GM19328 (cell line): ENCODE data around the gene TEAD4.
"Not testable (repeated sequence)": the region's sequence is repeated elsewhere in the genome, so short reads cannot be mapped to it uniquely, and the experiment has no call there.

Experiments used
- ATAC-seq: cut with Tn5 transposase; IDR thresholded peaks from one replicate; pipeline ENCODE4 v1.9.1; 2021; ENCODE audit warnings: mild to moderate bottlenecking, moderate library complexity; ENCODE audit not compliant: unreplicated experiment

TEAD4 gene

DNA sequence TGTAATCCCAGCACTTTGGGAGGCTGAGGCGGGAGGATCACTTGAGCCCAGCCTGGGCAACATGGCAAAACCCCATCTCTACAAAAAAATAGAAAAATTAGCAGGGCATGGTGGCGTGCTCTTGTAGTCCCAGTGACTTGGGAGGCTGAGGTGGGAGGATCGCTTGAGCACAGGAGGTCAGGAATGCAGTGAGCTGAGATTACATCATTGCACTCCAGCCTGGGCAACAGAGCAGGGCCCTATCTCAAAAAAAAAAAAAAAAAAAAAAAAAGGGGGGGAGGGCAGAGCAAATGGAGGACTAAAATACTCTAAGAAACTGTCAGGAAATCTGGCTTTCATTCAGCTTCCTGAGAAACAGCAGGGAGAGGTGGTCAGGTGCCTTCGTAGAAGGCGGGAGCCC lies 86.3 kb downstream of the TEAD4 start:
- ATAC-seq: no peak

DNA sequence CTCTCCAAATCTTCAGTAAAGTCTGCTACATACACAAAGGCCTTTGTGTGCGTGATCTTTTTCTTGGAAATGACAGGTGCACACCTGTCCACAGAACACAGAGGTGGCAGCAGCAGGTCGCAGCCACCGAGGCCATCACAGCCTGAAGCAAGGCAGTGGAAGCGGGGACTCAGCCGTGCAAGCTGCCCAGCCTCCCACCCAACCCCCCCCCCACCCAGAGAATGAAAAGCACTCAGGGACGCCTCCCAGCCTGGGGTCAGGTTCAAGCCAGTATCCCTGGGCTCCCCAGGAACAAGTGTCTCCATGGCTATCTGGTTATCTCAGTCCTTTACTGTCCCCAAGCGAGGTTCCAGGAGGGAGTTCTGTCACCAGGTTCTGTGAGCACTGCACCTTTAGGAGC lies 86.8 kb downstream of the TEAD4 start:
- ATAC-seq: no peak

DNA sequence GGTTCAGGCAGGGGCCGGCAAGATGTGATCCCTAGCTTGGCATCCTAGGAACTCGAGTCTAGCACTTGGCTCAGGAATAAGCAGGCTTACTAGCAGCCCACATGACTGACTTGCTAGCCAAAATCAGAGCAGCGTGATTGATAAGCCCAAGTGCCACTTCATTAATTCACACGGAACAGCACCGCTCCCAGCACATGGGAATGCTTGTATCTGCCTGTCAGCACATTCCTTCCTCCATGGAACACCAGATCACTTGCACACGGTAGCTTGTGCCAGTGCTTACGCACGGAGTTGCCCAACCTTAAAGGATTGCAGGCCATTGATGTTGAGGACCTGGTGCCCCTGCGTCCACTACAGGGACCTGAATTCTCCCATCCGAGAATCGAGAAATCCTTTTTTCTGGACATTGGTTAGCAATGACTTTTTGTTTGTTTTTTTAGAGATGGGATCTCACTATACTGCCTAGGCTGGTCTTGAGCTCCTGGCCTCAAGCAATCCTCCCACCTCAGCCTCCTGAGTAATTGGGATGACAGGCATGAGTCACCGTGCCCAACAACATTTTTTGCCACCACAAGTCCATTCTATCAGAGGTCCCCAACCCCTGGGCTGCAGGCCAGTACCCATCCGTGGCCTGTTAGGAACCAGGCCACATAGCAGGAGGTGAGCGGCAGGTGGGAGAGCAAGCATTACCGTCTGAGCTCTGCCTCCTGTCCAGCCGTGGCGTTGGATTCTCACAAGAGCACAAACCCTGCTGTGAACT lies 87.4 kb downstream of the TEAD4 start:
- ATAC-seq: no peak

DNA sequence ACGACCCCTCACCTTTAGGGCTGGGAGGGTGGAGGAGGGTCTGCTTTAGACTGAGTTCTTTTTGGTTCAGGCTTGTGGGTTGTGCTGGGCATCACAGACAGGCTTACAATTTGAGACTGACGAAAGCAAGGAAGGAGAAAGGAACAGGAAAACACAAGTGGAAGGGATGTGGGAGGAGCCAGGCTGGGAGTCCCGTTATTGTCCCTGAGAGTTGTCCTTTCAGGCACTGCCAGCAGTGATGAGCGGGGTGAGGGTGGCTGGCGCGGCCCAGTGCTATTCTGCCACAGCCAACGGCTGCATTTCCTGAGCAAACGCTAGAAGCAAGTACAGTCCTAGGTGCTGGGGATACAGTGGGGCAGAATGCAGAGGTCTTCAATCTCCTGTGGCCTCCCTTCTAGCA lies 88.8 kb downstream of the TEAD4 start:
- ATAC-seq: no peak

DNA sequence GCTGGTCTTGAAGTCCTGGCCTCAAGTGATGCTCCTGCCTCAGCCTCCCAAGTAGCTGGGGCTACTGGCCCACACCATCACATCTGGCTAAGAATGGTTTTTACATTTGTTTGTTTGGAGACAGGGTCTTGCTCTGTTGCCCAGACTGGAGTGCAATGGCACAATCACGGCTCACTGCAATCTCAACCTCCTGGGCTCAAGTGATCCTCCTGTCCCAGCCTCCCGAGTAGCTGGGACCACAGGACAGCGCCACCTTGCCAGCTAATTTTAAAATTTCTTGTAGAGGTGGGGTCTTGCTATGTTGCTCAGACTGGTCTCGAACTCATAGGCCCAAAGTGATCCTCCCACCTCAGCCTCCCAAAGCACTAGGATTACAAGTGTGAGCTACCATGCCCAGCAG lies 89.3 kb downstream of the TEAD4 start:
- ATAC-seq: no peak

DNA sequence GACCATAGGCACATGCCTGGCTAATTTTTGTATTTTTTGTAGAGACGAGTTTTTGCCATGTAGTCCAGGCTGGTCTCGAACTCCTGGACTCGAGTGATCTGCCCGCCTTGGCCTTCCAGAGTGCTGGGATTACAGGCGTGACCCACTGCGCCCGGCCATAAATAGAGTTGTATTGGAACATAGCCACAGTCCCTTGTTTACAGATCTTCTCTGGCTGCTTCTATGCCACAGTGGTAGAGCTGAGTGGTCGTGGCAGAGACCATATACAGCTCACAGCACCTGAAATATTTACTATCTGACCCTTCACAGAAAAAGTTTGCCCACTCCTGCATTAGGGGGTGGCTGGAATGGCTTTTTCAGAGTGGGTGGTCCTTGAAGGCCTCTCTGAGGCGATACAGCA lies 90.0 kb downstream of the TEAD4 start:
- no peak for ATAC-seq

DNA sequence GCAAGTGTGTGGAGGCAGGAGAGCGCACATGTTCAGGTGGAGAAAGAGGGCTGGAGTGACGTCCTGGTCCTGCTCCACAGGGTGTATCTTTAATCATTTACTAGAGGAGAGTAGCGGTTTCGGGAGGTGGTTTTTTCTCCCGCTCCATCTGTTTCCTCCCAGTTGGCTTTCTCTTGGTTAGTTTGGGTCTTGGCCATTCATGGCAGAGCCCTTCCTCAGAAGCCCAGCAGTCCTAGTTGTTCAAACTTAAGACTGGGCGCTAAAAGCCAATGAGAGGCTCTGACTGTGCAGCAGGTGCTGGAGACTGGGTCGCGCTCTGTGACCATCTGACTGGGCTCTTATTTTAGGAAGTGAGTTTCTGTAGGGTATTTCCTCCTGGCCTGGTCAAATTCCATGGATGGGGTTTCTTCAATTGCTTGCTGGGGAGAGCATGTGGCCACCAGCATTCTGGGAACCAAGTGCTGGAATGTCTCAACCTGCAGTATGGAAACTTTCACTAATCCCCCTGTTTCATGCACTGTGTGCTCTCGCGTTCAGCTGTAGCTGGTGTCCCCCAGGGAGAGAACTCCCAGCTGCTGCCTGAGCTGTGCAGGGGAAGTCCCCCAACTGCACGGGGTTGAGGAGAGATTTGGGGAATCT lies 90.5 kb downstream of the TEAD4 start:
- ATAC-seq: no peak

DNA sequence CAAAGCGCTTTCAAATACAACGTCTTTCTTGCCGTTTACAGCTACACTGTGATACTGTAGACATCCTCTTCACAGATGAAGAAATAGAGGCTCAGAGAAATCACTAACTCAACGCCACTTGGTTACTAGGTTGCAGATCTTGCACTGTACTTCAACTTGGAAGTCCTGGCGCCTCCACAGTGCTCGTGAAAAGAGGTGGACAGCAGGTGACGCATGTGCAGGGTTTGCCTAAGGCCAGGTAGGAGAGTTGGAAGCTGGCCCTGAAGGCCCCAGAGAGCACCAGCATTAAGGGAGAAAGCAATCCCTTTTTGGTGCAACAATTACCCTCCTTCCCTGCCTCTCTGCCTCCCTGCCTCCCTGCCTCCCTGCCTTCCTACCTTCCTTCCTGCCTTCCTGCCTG lies 95.2 kb downstream of the TEAD4 start:
- ATAC-seq: no peak

DNA sequence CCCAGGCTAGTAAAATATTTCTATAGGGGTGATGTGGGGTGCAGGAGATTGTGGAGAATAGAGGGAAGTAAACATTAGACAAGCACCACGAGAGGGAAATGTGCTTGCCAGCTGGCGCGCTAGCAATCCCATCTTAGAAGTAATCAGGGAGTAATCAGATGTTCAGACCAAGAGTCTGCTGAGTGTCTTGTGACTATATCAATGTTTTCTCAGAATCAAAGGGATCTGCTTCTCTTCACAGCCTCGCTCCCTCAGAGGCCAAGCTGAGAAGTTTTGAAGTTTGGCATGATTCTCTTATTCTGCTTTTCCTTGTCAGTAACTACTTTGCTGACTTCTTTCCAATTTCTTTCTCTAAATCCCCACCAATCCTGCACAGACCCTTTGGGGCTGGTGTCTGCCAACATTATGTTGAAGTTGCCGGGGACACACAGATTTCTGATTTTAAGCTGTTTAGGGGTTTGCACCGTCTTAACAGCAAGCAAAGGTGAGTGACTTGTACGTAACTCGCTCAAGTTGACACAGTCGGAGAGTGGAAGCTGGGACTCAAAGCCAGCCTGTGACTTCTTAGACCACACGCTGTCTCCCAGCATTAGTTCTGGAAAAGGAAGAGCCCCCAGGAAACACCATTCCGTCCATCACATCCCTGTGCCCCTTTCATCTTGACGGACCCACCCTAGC lies 96.0 kb downstream of the TEAD4 start:
- ATAC-seq: no peak

DNA sequence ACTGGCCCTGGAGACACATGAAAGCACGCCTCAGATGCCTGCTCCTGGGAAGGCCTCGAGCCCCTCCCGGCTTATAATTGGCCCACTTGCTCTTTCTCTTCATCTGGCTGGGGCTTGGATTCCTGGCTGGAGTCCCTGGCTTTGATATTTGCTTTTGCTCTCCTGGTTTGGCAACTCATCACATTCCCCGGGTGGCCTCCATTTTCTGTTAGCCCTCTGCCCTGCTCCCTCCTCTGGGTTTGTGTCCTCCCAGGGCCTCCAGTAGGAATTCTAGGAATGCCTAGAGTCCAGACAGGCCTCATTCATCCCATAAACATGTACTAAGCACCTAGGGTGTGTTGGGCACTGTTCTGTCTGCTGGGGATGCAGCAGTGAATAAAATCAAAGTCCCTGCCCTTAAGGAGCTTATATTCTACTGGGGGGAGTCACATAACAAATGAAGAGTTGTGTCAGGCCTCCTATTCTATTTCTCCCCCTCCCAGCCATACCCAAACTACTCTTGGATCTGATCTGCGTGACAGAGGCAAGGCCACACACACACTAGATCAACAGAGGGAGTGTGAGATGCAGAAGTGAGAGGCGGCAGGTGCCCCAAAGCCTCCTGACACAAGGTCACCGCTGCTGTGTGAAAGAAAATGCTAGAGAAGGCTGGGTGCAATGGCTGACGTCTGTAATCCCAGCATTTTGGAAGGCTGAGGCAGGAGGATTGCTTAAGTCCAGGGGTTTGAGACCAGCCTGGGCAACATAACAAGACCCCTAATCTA lies 96.7 kb downstream of the TEAD4 start:
- no peak for ATAC-seq

DNA sequence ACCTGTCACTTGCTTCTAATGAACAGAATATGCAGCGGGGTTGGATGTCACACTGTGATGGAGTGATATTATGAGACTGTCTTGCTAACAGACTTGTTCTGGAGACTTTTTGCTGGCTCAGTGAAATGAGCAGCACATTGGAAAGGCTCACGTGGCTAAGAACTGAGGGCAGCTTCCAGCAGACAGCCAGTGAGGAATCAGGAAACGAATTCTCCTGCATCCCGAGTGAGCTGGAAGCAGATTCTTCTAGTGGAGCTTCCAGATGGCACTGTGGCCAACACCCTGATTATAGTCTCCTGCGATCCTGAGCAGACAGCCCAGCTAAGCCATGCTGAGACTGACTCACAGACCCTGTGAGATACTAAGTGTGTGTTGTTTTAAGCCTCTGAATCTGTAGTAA lies 101.9 kb downstream of the TEAD4 start:
- ATAC-seq: no peak

DNA sequence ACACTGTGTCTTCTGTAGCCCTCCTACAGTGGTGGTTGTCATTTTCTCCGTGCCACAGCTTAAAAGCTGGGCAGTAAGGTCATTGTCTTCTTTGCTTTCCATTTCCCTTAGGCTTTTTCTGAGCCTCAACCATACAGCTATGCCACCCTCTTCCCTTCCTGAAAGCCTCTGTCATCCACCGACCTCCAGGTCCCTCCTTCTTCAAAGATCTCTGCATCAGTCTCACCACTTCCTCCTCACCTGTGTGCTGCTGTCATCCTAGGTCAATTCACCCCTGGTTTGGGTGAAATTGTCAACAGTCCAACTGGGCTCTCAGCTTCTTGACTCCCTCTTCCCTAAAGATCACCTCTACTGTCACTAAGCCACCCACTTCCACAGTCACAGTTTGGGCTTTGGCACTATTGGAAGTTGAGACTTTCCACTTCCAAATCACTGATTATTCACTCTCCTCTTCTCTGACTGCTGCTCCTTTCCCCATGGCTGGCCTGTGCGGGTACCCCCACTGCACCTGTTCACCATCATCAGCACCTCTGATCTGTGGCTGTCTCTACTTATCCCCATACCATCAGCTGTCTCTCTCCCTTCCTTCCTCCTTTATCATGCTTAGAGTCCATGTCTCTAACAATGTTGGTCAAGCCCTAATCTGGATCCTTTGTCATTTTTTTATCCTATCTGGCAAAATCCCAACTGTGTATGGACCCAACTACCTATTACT lies 102.5 kb downstream of the TEAD4 start:
- ATAC-seq: no peak

DNA sequence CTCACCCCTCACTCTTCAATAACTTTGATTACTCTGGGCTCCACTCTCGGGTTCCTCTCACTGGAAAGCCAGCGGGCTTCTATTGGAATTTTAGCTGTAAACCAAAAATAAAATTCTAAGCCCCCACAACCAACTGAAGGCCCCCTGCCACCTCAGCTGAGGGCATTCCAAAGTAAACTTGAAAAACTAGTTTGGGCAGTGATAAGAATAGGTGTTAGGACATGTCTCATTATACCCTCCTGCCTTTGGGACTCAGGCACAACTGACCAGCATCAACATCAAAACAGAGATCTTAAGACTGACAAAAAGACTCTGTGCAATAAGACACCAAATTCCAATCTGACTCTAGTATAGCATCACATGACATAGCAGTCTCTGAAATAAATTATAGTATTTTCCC lies 106.1 kb downstream of the TEAD4 start:
- no peak for ATAC-seq

DNA sequence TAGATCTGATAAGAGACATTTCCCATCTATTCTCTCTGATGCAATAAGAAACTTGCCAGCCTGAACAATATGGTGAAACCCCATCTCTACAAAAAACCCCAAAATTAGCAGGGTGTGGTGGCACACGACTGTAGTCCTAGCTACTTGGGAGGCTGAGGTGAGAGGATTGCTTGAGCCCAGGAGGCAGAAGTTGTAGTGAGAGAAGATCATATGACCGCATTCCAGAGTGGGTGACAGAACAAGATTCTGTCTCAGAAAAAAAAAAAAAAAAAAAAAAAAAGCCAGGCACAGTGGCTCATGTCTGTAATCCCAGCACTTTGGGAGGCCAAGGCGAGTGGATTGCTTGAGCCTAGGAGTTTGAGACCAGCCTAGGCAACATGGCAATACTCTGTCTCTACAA lies 106.6 kb downstream of the TEAD4 start:
- not testable (repeated sequence) for ATAC-seq

DNA sequence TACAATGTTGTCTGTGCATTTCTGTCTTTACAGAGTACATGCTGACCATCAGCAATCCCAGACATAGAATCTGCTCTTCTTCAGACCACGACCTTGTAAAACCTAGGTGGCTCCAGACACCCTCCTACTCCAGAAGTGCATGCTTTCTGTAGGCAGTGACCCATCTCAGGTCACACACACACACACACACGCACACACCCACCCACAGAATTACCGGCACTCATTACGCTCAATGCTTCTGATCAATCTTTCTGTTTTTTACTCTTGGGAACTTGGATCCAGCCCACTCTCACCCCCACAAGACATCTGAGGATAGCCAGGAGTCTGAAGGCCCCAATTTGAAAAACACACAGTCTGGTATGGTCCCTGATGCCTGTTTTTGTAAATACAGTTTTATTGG lies 110.5 kb downstream of the TEAD4 start:
- ATAC-seq: no peak

DNA sequence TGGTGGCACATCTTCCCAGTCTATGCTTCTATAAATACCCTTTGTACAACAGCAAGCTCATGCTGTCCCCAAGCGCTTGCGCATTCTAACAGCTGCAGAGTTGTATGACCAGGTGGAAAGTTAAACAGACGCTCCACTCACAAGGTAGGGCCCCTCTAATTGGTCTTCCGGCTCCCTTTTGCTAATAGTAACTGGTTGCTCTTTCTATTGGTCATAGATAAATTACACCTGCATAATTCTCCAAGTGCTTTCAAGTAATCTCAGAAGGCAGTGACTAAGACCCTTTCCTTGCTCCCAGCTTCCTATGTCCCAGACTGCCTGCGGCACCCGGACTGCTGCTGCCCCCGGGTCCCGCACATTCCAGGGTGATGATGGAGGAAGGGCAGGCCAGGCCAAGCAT lies 111.9 kb downstream of the TEAD4 start:
- no peak for ATAC-seq

DNA sequence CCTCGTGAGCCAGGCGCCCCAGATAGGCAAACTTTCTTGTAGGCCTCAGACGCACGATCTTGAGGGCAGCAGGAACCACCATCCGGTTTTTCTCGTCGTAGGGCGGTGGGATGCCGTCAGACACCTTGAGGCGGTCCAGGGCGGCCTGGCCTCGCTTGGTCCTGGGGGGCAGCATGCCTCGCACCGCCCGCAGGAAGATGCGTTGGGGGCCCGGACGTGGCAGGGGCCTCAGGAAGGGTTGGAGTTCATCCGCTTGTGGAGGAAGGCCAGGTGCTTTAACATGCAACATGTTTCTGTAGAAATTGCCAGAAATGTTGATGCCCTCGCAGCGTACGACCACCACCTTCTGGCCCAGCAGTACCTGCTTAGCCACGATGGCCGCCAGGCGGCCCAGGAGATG lies 112.5 kb downstream of the TEAD4 start:
- no peak for ATAC-seq

DNA sequence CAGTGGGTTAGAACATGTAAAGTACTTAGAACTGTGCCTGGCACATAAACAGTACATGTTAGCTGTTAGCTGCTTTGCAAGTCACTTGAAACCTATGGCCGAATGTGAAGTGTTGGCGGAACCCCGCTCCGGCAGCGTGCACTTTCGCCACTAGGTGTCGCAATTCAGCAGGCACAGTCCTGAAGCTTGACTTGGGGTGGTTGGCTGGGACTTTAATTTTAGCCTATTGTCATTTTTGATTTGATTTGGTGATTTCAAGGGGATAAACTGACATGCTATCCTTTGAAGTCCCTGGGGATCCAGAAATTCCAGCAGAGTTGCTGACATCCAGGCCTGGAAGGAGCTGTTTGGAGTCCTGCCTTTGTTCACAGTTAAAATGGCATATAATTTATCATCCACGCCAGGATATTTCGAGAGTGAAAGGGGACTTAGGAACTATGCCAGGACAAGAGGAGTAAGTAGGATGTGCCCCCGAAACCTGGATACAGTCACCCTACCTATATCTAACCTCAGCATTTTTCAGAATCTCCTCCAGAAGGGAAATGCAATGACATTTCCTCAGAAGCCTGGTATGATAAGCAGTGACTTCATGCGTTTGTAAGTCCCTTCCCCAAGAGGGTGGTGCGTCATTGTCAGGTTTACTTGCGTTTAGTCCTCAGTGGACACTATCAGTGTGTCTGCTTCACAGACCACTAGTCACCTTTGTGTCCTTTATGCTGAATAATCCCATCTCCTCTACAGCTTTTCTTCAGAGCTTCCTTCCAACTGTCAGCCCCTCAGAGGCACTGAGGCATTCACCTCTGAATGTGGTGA lies 114.4 kb downstream of the TEAD4 start:
- no peak for ATAC-seq

DNA sequence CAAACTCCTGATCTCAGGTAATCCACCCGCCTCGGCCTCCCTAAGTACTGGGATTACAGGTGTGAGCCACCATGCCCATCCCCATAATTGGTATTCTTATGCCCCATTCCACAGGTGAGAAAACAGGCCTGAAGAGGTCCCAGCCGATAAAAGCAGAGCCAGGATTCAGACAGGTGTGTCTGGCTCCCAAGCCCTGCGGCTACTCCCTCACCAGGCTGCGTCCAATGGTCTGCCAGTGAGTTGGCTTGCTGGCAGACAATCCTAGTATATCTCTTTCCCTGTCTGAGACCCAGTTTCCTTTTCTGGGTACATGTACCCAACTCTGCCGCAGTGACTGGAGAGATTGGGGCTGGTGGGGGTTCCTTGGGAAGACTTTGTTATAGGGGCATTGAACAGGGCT lies 116.1 kb downstream of the TEAD4 start:
- no peak for ATAC-seq
